ENCODE measurements around the gene CPAMD8. TPM values are rescaled to one million over a fixed set of nuclear protein-coding genes. Genes with fewer than 3 reads are reported as not detected.

The CPAMD8 gene
- total and polyA plus RNA-seq, 9 of the 15 experiments (the other 6 are each of a cell fraction or from before 2014, with no cell fraction given), result 0.20 to 2.1 (median 1.3) TPM

- no peak for TF ChIP-seq MBD1 (CRISPR knock-in tag; IDR thresholded peaks at IDR 0.05)
- no peak for TF ChIP-seq E2F4 (CRISPR knock-in tag; IDR thresholded peaks at IDR 0.05; ENCODE audit: low read depth)
- TF ChIP-seq HES1 (IDR thresholded peaks at IDR 0.05; ENCODE audit: low read depth), result no peak
- TF ChIP-seq PPARD (CRISPR knock-in tag; IDR thresholded peaks at IDR 0.05), result no peak
- TF ChIP-seq POLR2G (IDR thresholded peaks at IDR 0.05; ENCODE audit: low read depth, low read length), result peak; percentile 81
- TF ChIP-seq TEAD1 (CRISPR knock-in tag; IDR thresholded peaks at IDR 0.05), result peak in 1 of 2 experiments; percentile 58; a peak in 1 of 4 replicates
- no peak for TF ChIP-seq CGGBP1 (CRISPR knock-in tag; IDR thresholded peaks at IDR 0.05)
- no peak for TF ChIP-seq ZBTB40 (IDR thresholded peaks at IDR 0.05)
- no peak for TF ChIP-seq ZBTB40 (CRISPR knock-in tag; IDR thresholded peaks at IDR 0.05)
- TF ChIP-seq EZH2 (IDR thresholded peaks at IDR 0.05; ENCODE audit: borderline replicate concordance, low read depth, low read length), result no peak
- no peak for TF ChIP-seq E2F3 (CRISPR knock-in tag; IDR thresholded peaks at IDR 0.05)
Measured at GRCh38 chr19:16896146-16897028, 130.2 kb downstream of the CPAMD8 start (continued).
